Kidney (tissue), 14 donors: ENCODE results near the gene KLK1. TPM values are rescaled to one million over a fixed set of nuclear protein-coding genes. Genes with fewer than 3 reads are reported as not detected.

Source experiments
- DNase-seq, 5 donors: peaks; one replicate each; pipeline ENCODE4 v3.0.0-alpha.2; 2013 to 2020
- FAIRE-seq: peaks from 2 replicates; lab custom pipeline; 2012; peaks lifted over from hg19 to GRCh38; lab: Jason Lieb, UNC
- H3K27ac ChIP-seq, 2 donors: one replicate each; pipeline ENCODE4 v1.7.0; 2013; ENCODE audit warnings: low read depth in 2 of 2, low read length in 2 of 2, inconsistent platforms in 1 of 2
- H3K27me3 ChIP-seq: one replicate; pipeline ENCODE4 v1.7.1; 2013; ENCODE audit warnings: low read length, inconsistent platforms; ENCODE audit not compliant: control insufficient read depth, insufficient read depth
- H3K36me3 ChIP-seq, 3 donors: one replicate each; pipeline versions ENCODE4 v1.7.0 to v1.7.1; 2013; ENCODE audit warnings: low read length in 3 of 3, control low read depth in 1 of 3, inconsistent platforms in 1 of 3; ENCODE audit not compliant: insufficient read depth in 3 of 3, control insufficient read depth in 2 of 3
- H3K4me1 ChIP-seq, 3 donors: one replicate each; pipeline versions ENCODE4 v1.7.0 to v1.7.1; 2013; ENCODE audit warnings: low read length in 3 of 3, inconsistent platforms in 1 of 3, low read depth in 1 of 3; ENCODE audit not compliant: control insufficient read depth in 2 of 3, insufficient read depth in 2 of 3
- H3K4me3 ChIP-seq, 3 donors: one replicate each; pipeline versions ENCODE4 v1.7.0 to v1.8.1; 2013; ENCODE audit warnings: low read length in 3 of 3, control low read depth in 1 of 3, inconsistent platforms in 1 of 3
- H3K9ac ChIP-seq, 3 donors: one replicate each; pipeline versions ENCODE4 v1.7.0 to v1.7.1; 2013; ENCODE audit warnings: low read length in 3 of 3, control low read depth in 1 of 3, inconsistent platforms in 1 of 3
- H3K9me3 ChIP-seq, 3 donors: one replicate each; pipeline versions ENCODE4 v1.7.0 to v1.7.1; 2013; ENCODE audit warnings: low read length in 3 of 3, control low read depth in 1 of 3, inconsistent platforms in 1 of 3; ENCODE audit not compliant: control insufficient read depth in 2 of 3, insufficient read depth in 1 of 3
- CTCF ChIP-seq: IDR thresholded peaks from 3 replicates; pipeline ENCODE4 v1.5.1; 2012; ENCODE audit warnings: mild to moderate bottlenecking, moderate library complexity, borderline replicate concordance; ENCODE audit not compliant: insufficient read depth; ENCODE audit errors: extremely low read depth
- intact Hi-C: fragments of 100-400 bp; cut with DNase I; formaldehyde crosslinking; loops from one replicate; pipeline ENCODE4 v1.11.1; 2022
- polyA plus RNA-seq: library from polyadenylated mRNA; stranded (reverse); fragments of 350-450 nt; fragmentation: Illumina TruSeq; extraction: RNeasy Lipid Tissue Mini Kit (QIAGEN cat#74804); gene quantifications from one replicate; pipeline ENCODE4 v1.2.3, GENCODE V29; 2014; ENCODE audit warnings: low read depth, low replicate concordance; ENCODE audit not compliant: insufficient read depth
- total RNA-seq: library from RNA; stranded (reverse); fragmentation: NEBNext Ultra II Directional; extraction: Animal tissue kit (Norgen Biotek cat#: 25700); gene quantifications from one replicate; pipeline ENCODE4 v1.2.1, GENCODE V29; 2021
- donor health status: control.
- donor health status: control.
- donor health status: control.
- donor health status: control.
- donor health status: control.
- donor health status: DM: yes; HTN: yes; CAD: no.
- donor health status: Normal renal cell carcinoma (clear cell type).

KLK1 gene
- total and polyA plus RNA-seq, 2 donors from 2014 or later = 0.41 to 827 TPM

- no peak within 1 kb of the TSS for H3K27ac ChIP-seq
- H3K4me3 ChIP-seq = no peak within 1 kb of the TSS
- DNase-seq = no peak
- intact Hi-C loops = no loop called here
- no peaks in the 10 kb centered on the region for H3K9me3 ChIP-seq
- FAIRE-seq = no peak
- no peaks in the 10 kb centered on the region for H3K36me3 ChIP-seq
- no peaks in the 10 kb centered on the region for H3K27me3 ChIP-seq
- H3K4me1 ChIP-seq = no peaks in the 10 kb centered on the region
- TF ChIP-seq CTCF = no peak
- no peak within 1 kb of the TSS for H3K9ac ChIP-seq
Measured at GRCh38 chr19:50854636-50855410, 31.2 kb upstream of the KLK1 start, which contains the start of gene KLK3. KLK3 (plus strand) TSS chr19:50854915; CDS start chr19:50854956, 41 bp downstream.

GRCh38 chr19:50851620-50852019 lies 28.0 kb upstream of the KLK1 start:
- no peak overlapping the region for H3K9ac ChIP-seq
- TF ChIP-seq CTCF = no peak
- no peak for DNase-seq
- H3K27ac ChIP-seq = no peak overlapping the region
- no peaks in the 10 kb centered on the region for H3K36me3 ChIP-seq
- no peak overlapping the region for H3K4me3 ChIP-seq
- H3K9me3 ChIP-seq = no peaks in the 10 kb centered on the region
- no peaks in the 10 kb centered on the region for H3K27me3 ChIP-seq
- no peak for FAIRE-seq
- intact Hi-C loops = no loop called here
- no peaks in the 10 kb centered on the region for H3K4me1 ChIP-seq

GRCh38 chr19:50850738-50851137 lies 27.2 kb upstream of the KLK1 start:
- FAIRE-seq (no peak), DNase-seq (no peak)
- Histone ChIP-seq H3K9ac (no peak overlapping the region), H3K4me1 (no peaks in the 10 kb centered on the region), H3K27ac (no peak overlapping the region), H3K9me3 (no peaks in the 10 kb centered on the region), H3K4me3 (no peak overlapping the region), H3K36me3 (no peaks in the 10 kb centered on the region), H3K27me3 (no peaks in the 10 kb centered on the region)
- intact Hi-C loops = no loop called here
- TF ChIP-seq CTCF = no peak
